ENCODE data around the gene PRRG2. TPM values are rescaled to one million over a fixed set of nuclear protein-coding genes. Genes with fewer than 3 reads are reported as not detected.
A peak's percentile ranks its signal among the peaks of the same experiment; 100 is the strongest.

Gene PRRG2
- total and polyA plus RNA-seq, 10 of the 15 experiments (the other 5 are each of a cell fraction or from before 2014, with no cell fraction given), result 0.09 to 2.1 (median 0.86) TPM

DNA sequence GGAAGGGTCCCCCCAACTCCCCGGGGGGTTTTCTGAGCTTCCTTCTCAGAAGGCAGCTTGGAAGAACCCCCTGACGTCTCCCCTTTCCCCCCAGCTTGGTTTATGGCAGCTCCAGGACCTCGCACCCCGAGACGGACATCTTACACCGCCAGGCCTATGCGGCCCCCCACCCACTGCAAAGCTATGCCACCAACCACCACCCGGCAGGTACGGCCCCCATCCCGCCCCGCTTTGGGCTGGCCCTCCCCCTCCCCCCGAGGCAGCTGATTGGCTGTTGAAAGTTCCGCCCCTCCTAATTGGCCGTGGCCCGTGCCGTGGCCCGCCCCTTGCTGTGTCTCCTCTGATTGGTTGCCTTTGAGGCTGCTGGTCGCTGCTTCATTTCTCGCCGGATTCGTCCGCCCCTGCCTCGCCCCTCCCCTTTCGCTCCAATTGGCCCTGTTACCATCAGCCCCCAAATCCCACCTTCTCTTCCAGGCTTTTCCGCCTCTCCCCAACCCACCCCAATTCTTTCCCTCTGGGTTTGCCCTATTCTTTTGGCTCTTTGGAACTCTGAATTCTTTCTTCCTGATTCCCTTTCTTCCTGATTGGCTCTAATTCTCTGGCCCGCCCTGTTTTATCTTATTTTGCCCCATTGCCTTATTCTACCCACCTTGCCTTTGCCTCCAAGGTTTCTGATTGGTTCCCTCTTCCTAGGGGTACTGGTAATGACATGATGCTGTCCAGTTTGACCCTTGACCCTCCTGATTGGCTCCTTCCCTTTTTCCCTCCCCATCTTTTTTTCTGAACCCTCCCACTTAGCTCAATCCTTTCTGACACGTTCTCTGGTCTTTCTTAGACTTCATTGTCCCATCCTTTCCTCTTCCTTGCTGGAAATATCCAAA lies 12.4 kb downstream of the PRRG2 start (continued):
- peak; percentile 45 for TF ChIP-seq FOS (IDR thresholded peaks at IDR 0.05; ENCODE audit: borderline replicate concordance, extremely low read depth, insufficient read length)
- no peak for TF ChIP-seq SMAD5 (IDR thresholded peaks at IDR 0.05; ENCODE audit: low read depth)
- no peak for TF ChIP-seq MYB (IDR thresholded peaks at IDR 0.05; ENCODE audit: borderline replicate concordance, low read depth, low read length)
- no peak for TF ChIP-seq LARP7 (IDR thresholded peaks at IDR 0.05)
- no peak for TF ChIP-seq ASH2L (IDR thresholded peaks at IDR 0.05; ENCODE audit: borderline replicate concordance, low read depth)
- peak; percentile 44; the same call in 1 of the 2 replicates for TF ChIP-seq NR2F1 (conservative IDR thresholded peaks at IDR 0.05)
- TF ChIP-seq, protein P1, sequence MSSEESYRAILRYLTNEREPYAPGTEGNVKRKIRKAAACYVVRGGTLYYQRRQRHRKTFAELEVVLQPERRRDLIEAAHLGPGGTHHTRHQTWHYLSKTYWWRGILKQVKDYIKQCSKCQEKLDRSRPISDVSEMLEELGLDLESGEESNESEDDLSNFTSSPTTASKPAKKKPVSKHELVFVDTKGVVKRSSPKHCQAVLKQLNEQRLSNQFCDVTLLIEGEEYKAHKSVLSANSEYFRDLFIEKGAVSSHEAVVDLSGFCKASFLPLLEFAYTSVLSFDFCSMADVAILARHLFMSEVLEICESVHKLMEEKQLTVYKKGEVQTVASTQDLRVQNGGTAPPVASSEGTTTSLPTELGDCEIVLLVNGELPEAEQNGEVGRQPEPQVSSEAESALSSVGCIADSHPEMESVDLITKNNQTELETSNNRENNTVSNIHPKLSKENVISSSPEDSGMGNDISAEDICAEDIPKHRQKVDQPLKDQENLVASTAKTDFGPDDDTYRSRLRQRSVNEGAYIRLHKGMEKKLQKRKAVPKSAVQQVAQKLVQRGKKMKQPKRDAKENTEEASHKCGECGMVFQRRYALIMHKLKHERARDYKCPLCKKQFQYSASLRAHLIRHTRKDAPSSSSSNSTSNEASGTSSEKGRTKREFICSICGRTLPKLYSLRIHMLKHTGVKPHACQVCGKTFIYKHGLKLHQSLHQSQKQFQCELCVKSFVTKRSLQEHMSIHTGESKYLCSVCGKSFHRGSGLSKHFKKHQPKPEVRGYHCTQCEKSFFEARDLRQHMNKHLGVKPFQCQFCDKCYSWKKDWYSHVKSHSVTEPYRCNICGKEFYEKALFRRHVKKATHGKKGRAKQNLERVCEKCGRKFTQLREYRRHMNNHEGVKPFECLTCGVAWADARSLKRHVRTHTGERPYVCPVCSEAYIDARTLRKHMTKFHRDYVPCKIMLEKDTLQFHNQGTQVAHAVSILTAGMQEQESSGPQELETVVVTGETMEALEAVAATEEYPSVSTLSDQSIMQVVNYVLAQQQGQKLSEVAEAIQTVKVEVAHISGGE (CRISPR knock-in tag; IDR thresholded peaks at IDR 0.05), result no peak
- no peak for TF ChIP-seq ZSCAN29 (IDR thresholded peaks at IDR 0.05)
- TF ChIP-seq, protein P2, sequence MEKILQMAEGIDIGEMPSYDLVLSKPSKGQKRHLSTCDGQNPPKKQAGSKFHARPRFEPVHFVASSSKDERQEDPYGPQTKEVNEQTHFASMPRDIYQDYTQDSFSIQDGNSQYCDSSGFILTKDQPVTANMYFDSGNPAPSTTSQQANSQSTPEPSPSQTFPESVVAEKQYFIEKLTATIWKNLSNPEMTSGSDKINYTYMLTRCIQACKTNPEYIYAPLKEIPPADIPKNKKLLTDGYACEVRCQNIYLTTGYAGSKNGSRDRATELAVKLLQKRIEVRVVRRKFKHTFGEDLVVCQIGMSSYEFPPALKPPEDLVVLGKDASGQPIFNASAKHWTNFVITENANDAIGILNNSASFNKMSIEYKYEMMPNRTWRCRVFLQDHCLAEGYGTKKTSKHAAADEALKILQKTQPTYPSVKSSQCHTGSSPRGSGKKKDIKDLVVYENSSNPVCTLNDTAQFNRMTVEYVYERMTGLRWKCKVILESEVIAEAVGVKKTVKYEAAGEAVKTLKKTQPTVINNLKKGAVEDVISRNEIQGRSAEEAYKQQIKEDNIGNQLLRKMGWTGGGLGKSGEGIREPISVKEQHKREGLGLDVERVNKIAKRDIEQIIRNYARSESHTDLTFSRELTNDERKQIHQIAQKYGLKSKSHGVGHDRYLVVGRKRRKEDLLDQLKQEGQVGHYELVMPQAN (conservative IDR thresholded peaks at IDR 0.05), result no peak
- TF ChIP-seq, protein P3, sequence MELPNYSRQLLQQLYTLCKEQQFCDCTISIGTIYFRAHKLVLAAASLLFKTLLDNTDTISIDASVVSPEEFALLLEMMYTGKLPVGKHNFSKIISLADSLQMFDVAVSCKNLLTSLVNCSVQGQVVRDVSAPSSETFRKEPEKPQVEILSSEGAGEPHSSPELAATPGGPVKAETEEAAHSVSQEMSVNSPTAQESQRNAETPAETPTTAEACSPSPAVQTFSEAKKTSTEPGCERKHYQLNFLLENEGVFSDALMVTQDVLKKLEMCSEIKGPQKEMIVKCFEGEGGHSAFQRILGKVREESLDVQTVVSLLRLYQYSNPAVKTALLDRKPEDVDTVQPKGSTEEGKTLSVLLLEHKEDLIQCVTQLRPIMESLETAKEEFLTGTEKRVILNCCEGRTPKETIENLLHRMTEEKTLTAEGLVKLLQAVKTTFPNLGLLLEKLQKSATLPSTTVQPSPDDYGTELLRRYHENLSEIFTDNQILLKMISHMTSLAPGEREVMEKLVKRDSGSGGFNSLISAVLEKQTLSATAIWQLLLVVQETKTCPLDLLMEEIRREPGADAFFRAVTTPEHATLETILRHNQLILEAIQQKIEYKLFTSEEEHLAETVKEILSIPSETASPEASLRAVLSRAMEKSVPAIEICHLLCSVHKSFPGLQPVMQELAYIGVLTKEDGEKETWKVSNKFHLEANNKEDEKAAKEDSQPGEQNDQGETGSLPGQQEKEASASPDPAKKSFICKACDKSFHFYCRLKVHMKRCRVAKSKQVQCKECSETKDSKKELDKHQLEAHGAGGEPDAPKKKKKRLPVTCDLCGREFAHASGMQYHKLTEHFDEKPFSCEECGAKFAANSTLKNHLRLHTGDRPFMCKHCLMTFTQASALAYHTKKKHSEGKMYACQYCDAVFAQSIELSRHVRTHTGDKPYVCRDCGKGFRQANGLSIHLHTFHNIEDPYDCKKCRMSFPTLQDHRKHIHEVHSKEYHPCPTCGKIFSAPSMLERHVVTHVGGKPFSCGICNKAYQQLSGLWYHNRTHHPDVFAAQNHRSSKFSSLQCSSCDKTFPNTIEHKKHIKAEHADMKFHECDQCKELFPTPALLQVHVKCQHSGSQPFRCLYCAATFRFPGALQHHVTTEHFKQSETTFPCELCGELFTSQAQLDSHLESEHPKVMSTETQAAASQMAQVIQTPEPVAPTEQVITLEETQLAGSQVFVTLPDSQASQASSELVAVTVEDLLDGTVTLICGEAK (IDR thresholded peaks at IDR 0.05; ENCODE audit: borderline replicate concordance), result no peak
- no peak for TF ChIP-seq CBX3 (IDR thresholded peaks at IDR 0.05; ENCODE audit: borderline replicate concordance, low read depth)
- no peak for TF ChIP-seq WRNIP1 (IDR thresholded peaks at IDR 0.05; ENCODE audit: borderline replicate concordance, low read depth, low read length)
- no peak for TF ChIP-seq SMC3 (IDR thresholded peaks at IDR 0.05; ENCODE audit: borderline replicate concordance, low read length)
- TF ChIP-seq, protein P4, sequence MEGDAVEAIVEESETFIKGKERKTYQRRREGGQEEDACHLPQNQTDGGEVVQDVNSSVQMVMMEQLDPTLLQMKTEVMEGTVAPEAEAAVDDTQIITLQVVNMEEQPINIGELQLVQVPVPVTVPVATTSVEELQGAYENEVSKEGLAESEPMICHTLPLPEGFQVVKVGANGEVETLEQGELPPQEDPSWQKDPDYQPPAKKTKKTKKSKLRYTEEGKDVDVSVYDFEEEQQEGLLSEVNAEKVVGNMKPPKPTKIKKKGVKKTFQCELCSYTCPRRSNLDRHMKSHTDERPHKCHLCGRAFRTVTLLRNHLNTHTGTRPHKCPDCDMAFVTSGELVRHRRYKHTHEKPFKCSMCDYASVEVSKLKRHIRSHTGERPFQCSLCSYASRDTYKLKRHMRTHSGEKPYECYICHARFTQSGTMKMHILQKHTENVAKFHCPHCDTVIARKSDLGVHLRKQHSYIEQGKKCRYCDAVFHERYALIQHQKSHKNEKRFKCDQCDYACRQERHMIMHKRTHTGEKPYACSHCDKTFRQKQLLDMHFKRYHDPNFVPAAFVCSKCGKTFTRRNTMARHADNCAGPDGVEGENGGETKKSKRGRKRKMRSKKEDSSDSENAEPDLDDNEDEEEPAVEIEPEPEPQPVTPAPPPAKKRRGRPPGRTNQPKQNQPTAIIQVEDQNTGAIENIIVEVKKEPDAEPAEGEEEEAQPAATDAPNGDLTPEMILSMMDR (IDR thresholded peaks at IDR 0.05 in 2 of 3, conservative IDR thresholded peaks at IDR 0.05 in 1 of 3; ENCODE audit: control insufficient read depth in 2 of 3, extremely low read depth in 1 of 3, insufficient read depth in 1 of 3, low read depth in 3 of 3, low read length in 3 of 3), result no peak
- TF ChIP-seq CREB1 (IDR thresholded peaks at IDR 0.05; ENCODE audit: low read depth), result peak; percentile 61; the same call in 1 of the 2 replicates
